Right atrium auricular region (tissue), 2 donors: ENCODE data around the gene WDR64. TPM values are rescaled to one million over a fixed set of nuclear protein-coding genes. Genes with fewer than 3 reads are reported as not detected.
"Not testable (repeated sequence)": the region's sequence is repeated elsewhere in the genome, so short reads cannot be mapped to it uniquely, and the experiment has no call there.

Source experiments
- DNase-seq: peaks from one replicate; pipeline ENCODE4 v3.0.0-alpha.2; 2019; ENCODE audit warnings: low spot score
- H3K27ac ChIP-seq, 2 donors: fragments of 200-600 bp; sonication (generic); 1 replicate in 1 of 2; 2 replicates in 1 of 2; pipeline ENCODE4 v1.5.1; 2016 to 2019
- H3K27me3 ChIP-seq, 2 donors: fragments of 200-600 bp; sonication (generic); one replicate each; pipeline versions ENCODE4 v1.5.1 to v1.6.0; 2017 to 2019
- H3K36me3 ChIP-seq: fragments of 200-600 bp; sonication (generic); one replicate; pipeline ENCODE4 v1.5.1; 2016
- H3K4me1 ChIP-seq, 2 donors: fragments of 200-600 bp; sonication (generic); one replicate each; pipeline versions ENCODE4 v1.5.1 to v1.6.0; 2017 to 2019
- H3K4me3 ChIP-seq, 2 donors: fragments of 200-600 bp; sonication (generic); 1 replicate in 1 of 2; 2 replicates in 1 of 2; pipeline ENCODE4 v1.5.1; 2017 to 2019; ENCODE audit warnings: mild to moderate bottlenecking in 1 of 2, moderate library complexity in 1 of 2
- H3K9me3 ChIP-seq, 2 donors: fragments of 200-600 bp; sonication (generic); one replicate each; pipeline ENCODE4 v1.5.1; 2019
- CTCF ChIP-seq, 2 donors: fragments of 200-600 bp; sonication (generic); IDR thresholded peaks; one replicate each; pipeline ENCODE4 v1.5.1; 2019; ENCODE audit warnings: antibody characterized with exemption in 2 of 2
- total RNA-seq, 2 donors: library from RNA; depleted of rRNA; stranded (reverse); fragments of >200 nt; gene quantifications; one replicate each; pipeline ENCODE4 v1.1.0, GENCODE V29; 2016

WDR64 gene
- total RNA-seq, 2 donors from 2014 or later = not detected

GRCh38 chr1:241648159-241648558, 3.9 kb upstream of the WDR64 start:
- Histone ChIP-seq H3K4me3 (no peak overlapping the region), H3K4me1 (no peaks in the 10 kb centered on the region), H3K27ac (no peak overlapping the region), H3K27me3 (no peaks in the 10 kb centered on the region), H3K9me3 (no peaks in the 10 kb centered on the region), H3K36me3 (no peaks in the 10 kb centered on the region)
- TF ChIP-seq CTCF (IDR thresholded peaks at IDR 0.05) = no peak
- no peak for DNase-seq

- Histone ChIP-seq H3K27me3 (no peaks in the 10 kb centered on the region), H3K27ac (no peak overlapping the region), H3K36me3 (no peaks in the 10 kb centered on the region), H3K9me3 (no peaks in the 10 kb centered on the region), H3K4me3 (no peak overlapping the region), H3K4me1 (no peaks in the 10 kb centered on the region)
- DNase-seq = no peak
- no peak for TF ChIP-seq CTCF (IDR thresholded peaks at IDR 0.05)
Observed at GRCh38 chr1:241654019-241654418, 1.9 kb downstream of the WDR64 start.

GRCh38 chr1:241654641-241655040, 2.6 kb downstream of the WDR64 start:
- Histone ChIP-seq H3K27me3 (no peaks in the 10 kb centered on the region), H3K4me3 (no peak overlapping the region), H3K9me3 (no peaks in the 10 kb centered on the region), H3K36me3 (no peaks in the 10 kb centered on the region), H3K27ac (no peak overlapping the region), H3K4me1 (no peaks in the 10 kb centered on the region)
- no peak for TF ChIP-seq CTCF (IDR thresholded peaks at IDR 0.05)
- DNase-seq = no peak

GRCh38 chr1:241658081-241658793, 6.2 kb downstream of the WDR64 start:
- no peak for TF ChIP-seq CTCF (IDR thresholded peaks at IDR 0.05)
- H3K27ac ChIP-seq = no peak overlapping the region
- no peaks in the 10 kb centered on the region for H3K36me3 ChIP-seq
- no peak for DNase-seq
- H3K27me3 ChIP-seq = no peaks in the 10 kb centered on the region
- H3K4me3 ChIP-seq = no peak overlapping the region
- no peaks in the 10 kb centered on the region for H3K9me3 ChIP-seq
- no peaks in the 10 kb centered on the region for H3K4me1 ChIP-seq

- H3K4me1 ChIP-seq, DNase-seq, H3K27me3 ChIP-seq, H3K4me3 ChIP-seq, H3K36me3 ChIP-seq, H3K27ac ChIP-seq, H3K9me3 ChIP-seq: not testable (repeated sequence)
Observed at GRCh38 chr1:241659016-241659415, 6.9 kb downstream of the WDR64 start.

- Histone ChIP-seq H3K9me3 (no peaks in the 10 kb centered on the region), H3K27ac (no peak overlapping the region), H3K36me3 (no peaks in the 10 kb centered on the region), H3K27me3 (no peaks in the 10 kb centered on the region), H3K4me3 (no peak overlapping the region), H3K4me1 (no peaks in the 10 kb centered on the region)
- TF ChIP-seq CTCF (IDR thresholded peaks at IDR 0.05) = no peak
- DNase-seq = no peak
Observed at GRCh38 chr1:241660424-241660972, 8.4 kb downstream of the WDR64 start.
